WTC11 (cell line): ENCODE measurements around the gene PI4KA. TPM values are rescaled to one million over a fixed set of nuclear protein-coding genes. Genes with fewer than 3 reads are reported as not detected.

Experiments
- ATAC-seq: fragments of 200-7000 bp; cut with Tn5 transposase; 2 replicates; pipeline ENCODE4 v1.10.0; 2021; ENCODE audit warnings: mild to moderate bottlenecking, moderate library complexity
- CTCF ChIA-PET: fragments of 300-600 bp; sonication (Branson Sonifier 250); formaldehyde crosslinking; loops from one replicate; lab custom pipeline; 2021; ENCODE audit warnings: antibody characterized with exemption; lab: Charles Lee
- POLR2A ChIA-PET: fragments of 350-600 bp; sonication (Branson Sonifier 250); formaldehyde crosslinking; loops from one replicate; lab custom pipeline; 2021; ENCODE audit warnings: antibody characterized with exemption; lab: Charles Lee
- DNase-seq: peaks from one replicate; pipeline ENCODE4 v3.0.0; 2021; ENCODE audit warnings: low spot score
- H3K27ac Mint-ChIP-seq: 2 replicates; pipeline ENCODE4 v1.8.0; 2021; ENCODE audit warnings: mixed read lengths
- H3K27me3 Mint-ChIP-seq: 2 replicates; pipeline ENCODE4 v1.8.0; 2021; ENCODE audit warnings: low read depth, mild to moderate bottlenecking, moderate library complexity, mixed read lengths
- H3K36me3 Mint-ChIP-seq: 2 replicates; pipeline ENCODE4 v1.8.0; 2021; ENCODE audit warnings: mixed read lengths
- H3K4me1 Mint-ChIP-seq: 2 replicates; pipeline ENCODE4 v1.8.0; 2022; ENCODE audit warnings: mixed read lengths
- H3K4me3 Mint-ChIP-seq: 2 replicates; pipeline ENCODE4 v1.8.0; 2021; ENCODE audit warnings: mild to moderate bottlenecking, moderate library complexity, mixed read lengths
- H3K9me3 Mint-ChIP-seq: 2 replicates; pipeline ENCODE4 v1.8.0; 2021; ENCODE audit warnings: mixed read lengths
- AFF4 ChIP-seq: sonication (generic); formaldehyde crosslinking; IDR thresholded peaks from 2 replicates; pipeline ENCODE4 v1.8.1; 2023; ENCODE audit warnings: mild to moderate bottlenecking, missing genetic modification reagents, borderline replicate concordance
- ATF2 ChIP-seq: sonication (generic); formaldehyde crosslinking; IDR thresholded peaks from 2 replicates; pipeline ENCODE4 v1.8.1; 2022; ENCODE audit warnings: low read depth, missing genetic modification reagents, borderline replicate concordance
- CBFB ChIP-seq: sonication (generic); formaldehyde crosslinking; IDR thresholded peaks from 2 replicates; pipeline ENCODE4 v1.8.1; 2022; ENCODE audit warnings: mild to moderate bottlenecking, low read depth, missing genetic modification reagents
- CTCF ChIP-seq: fragments of 200-600 bp; IDR thresholded peaks from 2 replicates; pipeline ENCODE4 v1.8.0; 2022; ENCODE audit warnings: antibody characterized with exemption
- E2F4 ChIP-seq: sonication (generic); formaldehyde crosslinking; IDR thresholded peaks from 2 replicates; pipeline ENCODE4 v1.8.1; 2022; ENCODE audit warnings: low read depth, mild to moderate bottlenecking, moderate library complexity, missing genetic modification reagents, borderline replicate concordance
- EMX1 ChIP-seq: fragments of 250-450 bp; sonication (Bioruptor Pico); IDR thresholded peaks from 2 replicates; pipeline ENCODE4 v1.8.0; 2021; ENCODE audit warnings: mild to moderate bottlenecking
- ERG ChIP-seq: fragments of 250-450 bp; sonication (Bioruptor Pico); IDR thresholded peaks from 2 replicates; pipeline ENCODE4 v1.8.0; 2021; ENCODE audit warnings: mild to moderate bottlenecking
- ETV6 ChIP-seq: sonication (generic); formaldehyde crosslinking; IDR thresholded peaks from 2 replicates; pipeline ENCODE4 v1.8.1; 2022; ENCODE audit warnings: mild to moderate bottlenecking, missing genetic modification reagents
- GRHL2 ChIP-seq: fragments of 250-450 bp; sonication (Bioruptor Pico); IDR thresholded peaks from 2 replicates; pipeline ENCODE4 v1.8.0; 2022; ENCODE audit warnings: mild to moderate bottlenecking, moderate library complexity; ENCODE audit not compliant: insufficient replicate concordance, severe bottlenecking
- GTF2I ChIP-seq: fragments of 250-450 bp; sonication (Bioruptor Pico); conservative IDR thresholded peaks from 2 replicates; pipeline ENCODE4 v1.4.0; 2021; ENCODE audit warnings: mild to moderate bottlenecking
- NFATC4 ChIP-seq: fragments of 250-450 bp; sonication (Bioruptor Pico); IDR thresholded peaks from 2 replicates; pipeline ENCODE4 v1.9.0; 2021; ENCODE audit warnings: mild to moderate bottlenecking
- NFE2L1 ChIP-seq: sonication (generic); formaldehyde crosslinking; IDR thresholded peaks from 2 replicates; pipeline ENCODE4 v1.8.1; 2023; ENCODE audit warnings: missing genetic modification reagents
- NFYB ChIP-seq: sonication (generic); formaldehyde crosslinking; conservative IDR thresholded peaks from 2 replicates; pipeline ENCODE4 v1.8.0; 2022; ENCODE audit warnings: low read depth, missing genetic modification reagents
- PRRX2 ChIP-seq: fragments of 250-450 bp; sonication (Bioruptor Pico); IDR thresholded peaks from 2 replicates; pipeline ENCODE4 v1.8.0; 2021; ENCODE audit warnings: mild to moderate bottlenecking
- RELA ChIP-seq: sonication (generic); formaldehyde crosslinking; IDR thresholded peaks from 2 replicates; pipeline ENCODE4 v1.8.1; 2022; ENCODE audit warnings: missing genetic modification reagents, mild to moderate bottlenecking, borderline replicate concordance
- RORB ChIP-seq: fragments of 250-450 bp; sonication (Bioruptor Pico); IDR thresholded peaks from 2 replicates; pipeline ENCODE4 v1.9.0; 2021; ENCODE audit warnings: mild to moderate bottlenecking
- TEAD4 ChIP-seq: sonication (generic); formaldehyde crosslinking; IDR thresholded peaks from 2 replicates; pipeline ENCODE4 v1.8.0; 2022; ENCODE audit warnings: mild to moderate bottlenecking, missing genetic modification reagents
- ZBTB21 ChIP-seq: sonication (generic); formaldehyde crosslinking; IDR thresholded peaks from 2 replicates; pipeline ENCODE4 v1.8.1; 2023; ENCODE audit warnings: mild to moderate bottlenecking, missing genetic modification reagents, borderline replicate concordance
- ZMAT4 ChIP-seq: fragments of 250-450 bp; sonication (Bioruptor Pico); IDR thresholded peaks from 2 replicates; pipeline ENCODE4 v1.9.0; 2021; ENCODE audit warnings: mild to moderate bottlenecking
- ZNF396 ChIP-seq: fragments of 250-450 bp; sonication (Bioruptor Pico); IDR thresholded peaks from 2 replicates; pipeline ENCODE4 v1.8.0; 2021; ENCODE audit warnings: mild to moderate bottlenecking, moderate library complexity, borderline replicate concordance
- ZNF416 ChIP-seq: fragments of 250-450 bp; sonication (Bioruptor Pico); IDR thresholded peaks from 2 replicates; pipeline ENCODE4 v1.9.0; 2021; ENCODE audit warnings: mild to moderate bottlenecking, inconsistent platforms
- total RNA-seq: library from RNA; stranded (reverse); gene quantifications from 3 replicates; pipeline ENCODE4 v1.2.3, GENCODE V29; 2021

Gene PI4KA
- total RNA-seq, 1 experiment from 2014 or later, result 45.5 TPM

GRCh38 chr22:20852076-20852475, 6.5 kb downstream of the PI4KA start:
- H3K4me3 Mint-ChIP-seq, result no peak overlapping the region
- H3K36me3 Mint-ChIP-seq, result no peaks in the 10 kb centered on the region
- no peaks in the 10 kb centered on the region for H3K27me3 Mint-ChIP-seq
- POLR2A ChIA-PET, result no interaction called here
- no peak for TF ChIP-seq NFYB (CRISPR knock-in tag)
- TF ChIP-seq RORB (CRISPR knock-in tag), result no peak
- TF ChIP-seq ZMAT4, result no peak
- peaks cover 17% of the 10 kb centered on the region for H3K4me1 Mint-ChIP-seq
- no peak for ATAC-seq
- no peak for DNase-seq
- no peak overlapping the region for H3K27ac Mint-ChIP-seq
- CTCF ChIA-PET, result no interaction called here
- no peaks in the 10 kb centered on the region for H3K9me3 Mint-ChIP-seq

- DNase-seq (no peak), ATAC-seq (no peak)
- Mint-ChIP-seq H3K27ac (no peak overlapping the region), H3K4me3 (no peak overlapping the region), H3K36me3 (no peaks in the 10 kb centered on the region), H3K9me3 (no peaks in the 10 kb centered on the region), H3K4me1 (peaks cover 14% of the 10 kb centered on the region), H3K27me3 (no peaks in the 10 kb centered on the region)
- no peak for TF ChIP-seq GTF2I (CRISPR knock-in tag)
- no peak for TF ChIP-seq NFATC4 (CRISPR knock-in tag)
- TF ChIP-seq AFF4, result no peak
- TF ChIP-seq EMX1 (CRISPR knock-in tag), result no peak
- TF ChIP-seq NFYB (CRISPR knock-in tag), result no peak
- no peak for TF ChIP-seq ZNF416 (CRISPR knock-in tag)
- no peak for TF ChIP-seq ZNF396 (CRISPR knock-in tag)
- TF ChIP-seq CBFB (CRISPR knock-in tag), result no peak
- no peak for TF ChIP-seq TEAD4 (CRISPR knock-in tag)
- TF ChIP-seq ETV6 (CRISPR knock-in tag), result no peak
- no peak for TF ChIP-seq ZBTB21 (CRISPR knock-in tag)
- POLR2A ChIA-PET, result no interaction called here
- CTCF ChIA-PET, result interaction anchor here (1.8 kb wide), 1 partner anchor 43 kb away, joined by 10 read pairs; no protein-coding TSS in a partner anchor
Observed at GRCh38 chr22:20847318-20847822, 11.2 kb downstream of the PI4KA start.

GRCh38 chr22:20844055-20845037, 14.3 kb downstream of the PI4KA start:
- H3K4me3 Mint-ChIP-seq, result no peak overlapping the region
- H3K9me3 Mint-ChIP-seq, result no peaks in the 10 kb centered on the region
- no peak for ATAC-seq
- no peak for DNase-seq
- peaks cover 34% of the 10 kb centered on the region for H3K4me1 Mint-ChIP-seq
- no peaks in the 10 kb centered on the region for H3K36me3 Mint-ChIP-seq
- ChIA-PET POLR2A (no interaction called here), CTCF (no interaction called here)
- H3K27ac Mint-ChIP-seq, result no peak overlapping the region
- no peaks in the 10 kb centered on the region for H3K27me3 Mint-ChIP-seq
- TF ChIP-seq E2F4 (CRISPR knock-in tag) (no peak), CTCF (no peak), RELA (no peak), ERG (no peak), PRRX2 (CRISPR knock-in tag) (no peak), GRHL2 (no peak), NFE2L1 (CRISPR knock-in tag) (no peak), RORB (CRISPR knock-in tag) (no peak), ATF2 (CRISPR knock-in tag) (no peak)
